ENCODE measurements around the gene C11orf86. TPM values are rescaled to one million over a fixed set of nuclear protein-coding genes. Genes with fewer than 3 reads are reported as not detected.

C11orf86 gene
- total RNA-seq, 6 donors from 2014 or later: not detected

GRCh38 chr11:67024966-67025365, 49.9 kb downstream of the C11orf86 start:
- Histone ChIP-seq H3K36me3 (no peaks in the 10 kb centered on the region), H3K27ac (no peak overlapping the region), H3K9me3 (no peaks in the 10 kb centered on the region), H3K4me3 (no peak overlapping the region), H3K27me3 (peaks cover 0 to 20% (median 11%) of the 10 kb centered on the region in 4 donors), H3K4me1 (peaks cover 12 to 19% (median 19%) of the 10 kb centered on the region in 4 donors)
- ATAC-seq (ENCODE audit: low FRiP score in 2 of 2): no peak
- 76 to 80% methylated on average over 1 of the region's 1 CpG for WGBS, 2 donors
- no peak for DNase-seq
- TF ChIP-seq POLR2AphosphoS5 (IDR thresholded peaks at IDR 0.05): no peak
- no peak for TF ChIP-seq CTCF (IDR thresholded peaks at IDR 0.05)
- TF ChIP-seq EP300 (IDR thresholded peaks at IDR 0.05): no peak
- no peak for TF ChIP-seq POLR2A (IDR thresholded peaks at IDR 0.05)

- ATAC-seq (ENCODE audit: low FRiP score in 2 of 2) (no peak), DNase-seq (no peak)
- 81 to 89% methylated on average over 8 of the region's 8 CpGs for WGBS, 2 donors
- Histone ChIP-seq H3K4me1 (peaks cover 12 to 19% (median 19%) of the 10 kb centered on the region in 4 donors), H3K4me3 (no peak overlapping the region), H3K36me3 (no peaks in the 10 kb centered on the region), H3K9me3 (no peaks in the 10 kb centered on the region), H3K27me3 (peaks cover 0 to 20% (median 11%) of the 10 kb centered on the region in 4 donors), H3K27ac (no peak overlapping the region)
- TF ChIP-seq EP300 (IDR thresholded peaks at IDR 0.05) (no peak), POLR2A (IDR thresholded peaks at IDR 0.05) (no peak), POLR2AphosphoS5 (IDR thresholded peaks at IDR 0.05) (no peak), CTCF (IDR thresholded peaks at IDR 0.05) (no peak)
Measured at GRCh38 chr11:67025750-67026149, 50.6 kb downstream of the C11orf86 start.

Small RNA genes within 50 kb of the gene (small RNA-seq; reads per million reads assigned to genes)
- 0 to 0.39 (median 0.07) reads per million in 4 donors for gene MIR3163

Other genes starting within 250 kb of the C11orf86 start
- 10 to 100 TPM in 5 of 6 donors, 1 to 10 TPM in 1; 9.3 to 45.1 (median 21.1) TPM for gene SPTBN2, start 246.1 kb upstream of the C11orf86 start, total RNA-seq
- 10 to 100 TPM in 5 of 6 donors, 1 to 10 TPM in 1; 7.2 to 28.6 (median 17.5) TPM for gene RCE1, start 131.9 kb upstream of the C11orf86 start, total RNA-seq
- 10 to 100 TPM; 11.4 to 29.0 (median 21.8) TPM for gene LRFN4, start 118.2 kb upstream of the C11orf86 start, total RNA-seq
- gene PC, start 16.9 kb upstream of the C11orf86 start, total RNA-seq: 10 to 100 TPM in 4 of 6 donors, 1 to 10 TPM in 2; 5.0 to 49.9 (median 20.9) TPM
- under 1 TPM in 3 of 6 donors, not detected in 3; 0.14 to 0.24 (median 0.15) TPM for gene SYT12, start 47.8 kb downstream of the C11orf86 start, total RNA-seq
- 10 to 100 TPM; 14.5 to 37.7 (median 18.1) TPM for gene RHOD, start 81.5 kb downstream of the C11orf86 start, total RNA-seq
- 100 to 1,000 TPM in 2 of 6 donors, 10 to 100 TPM in 4; 63.1 to 229 (median 74.0) TPM for gene KDM2A, start 144.0 kb downstream of the C11orf86 start, total RNA-seq

All from upper lobe of left lung (tissue), 6 donors.